ENCODE measurements around the gene GNAL.

The GNAL gene

DNA sequence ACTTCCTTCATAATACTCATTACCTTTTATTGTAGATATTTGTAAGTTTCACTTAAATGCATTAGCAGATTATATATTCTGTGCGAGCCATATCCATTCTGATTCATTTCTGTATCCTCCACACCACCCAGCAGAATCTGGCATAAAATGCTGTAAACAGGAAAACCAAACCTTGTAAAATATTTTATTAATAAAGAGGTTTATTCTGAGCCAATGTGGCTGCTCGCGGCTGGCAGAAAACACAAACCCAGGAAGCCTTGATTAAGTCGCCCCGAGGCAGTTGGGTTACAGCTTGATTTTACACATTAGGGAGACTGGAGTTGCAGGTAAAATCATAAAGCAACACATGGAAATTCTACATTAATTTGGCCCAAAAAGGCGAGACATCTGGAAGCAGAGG is 40.5 kb downstream of the GNAL start:
- no peak for DNase-seq

DNA sequence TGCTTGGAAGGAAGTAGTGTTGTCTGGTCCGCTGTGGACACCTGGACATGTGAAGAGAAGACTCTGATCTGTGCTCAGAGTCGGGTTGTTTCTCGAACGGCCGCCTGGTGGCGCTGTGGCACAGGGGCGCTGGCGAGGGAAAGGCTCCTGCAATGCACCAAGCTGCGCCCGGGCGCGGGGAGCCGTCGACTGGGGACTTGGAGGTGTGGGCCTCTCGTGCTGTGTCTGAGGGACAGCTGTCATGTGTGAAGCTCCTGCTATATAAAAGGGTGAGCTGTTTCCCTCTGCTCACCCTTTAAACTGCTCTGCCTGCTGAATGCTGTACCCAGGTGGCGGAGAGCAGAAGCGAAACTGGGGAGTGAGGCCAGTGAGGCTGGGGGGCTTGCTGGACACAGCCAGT is 44.0 kb downstream of the GNAL start:
- DNase-seq, result peak; percentile 40

DNA sequence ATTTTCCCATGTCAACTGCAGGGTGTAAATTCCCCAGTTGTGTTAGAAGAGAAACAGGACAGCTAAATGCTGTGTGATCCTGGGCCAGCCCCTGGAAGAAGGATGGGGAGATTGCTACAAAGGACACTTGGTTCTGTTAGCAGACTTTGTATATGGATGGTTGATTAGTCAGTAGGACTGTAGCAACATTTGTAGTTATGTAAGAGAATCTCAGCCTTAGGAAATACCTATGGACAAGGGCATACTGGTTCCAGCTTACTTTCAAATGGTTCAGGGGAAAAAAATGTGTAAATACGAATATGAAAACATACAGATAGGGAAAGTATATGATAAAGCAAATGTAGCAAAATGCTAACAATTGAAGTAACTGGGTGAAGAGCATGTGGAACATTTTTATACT is 47.6 kb downstream of the GNAL start:
- no peak for DNase-seq

DNA sequence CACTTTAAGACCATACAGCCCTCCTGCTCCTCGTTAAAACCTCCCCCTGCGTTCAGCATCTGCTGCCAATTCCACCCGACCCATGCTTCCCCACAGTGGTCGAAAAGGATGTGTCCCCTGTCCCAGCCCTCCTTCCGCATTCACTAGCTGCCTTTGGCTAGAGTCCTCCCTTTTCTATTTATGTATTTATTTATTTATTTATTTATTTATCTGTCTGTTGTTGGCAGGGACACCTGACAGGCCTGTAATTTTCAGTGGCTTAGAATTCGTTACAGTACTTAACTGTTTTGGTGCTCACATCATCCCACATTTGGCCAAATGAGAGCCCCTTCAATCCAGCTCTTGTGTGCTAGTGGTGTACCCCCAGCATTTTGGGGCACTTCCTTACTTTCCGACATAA is 50.8 kb downstream of the GNAL start:
- DNase-seq, result no peak

DNA sequence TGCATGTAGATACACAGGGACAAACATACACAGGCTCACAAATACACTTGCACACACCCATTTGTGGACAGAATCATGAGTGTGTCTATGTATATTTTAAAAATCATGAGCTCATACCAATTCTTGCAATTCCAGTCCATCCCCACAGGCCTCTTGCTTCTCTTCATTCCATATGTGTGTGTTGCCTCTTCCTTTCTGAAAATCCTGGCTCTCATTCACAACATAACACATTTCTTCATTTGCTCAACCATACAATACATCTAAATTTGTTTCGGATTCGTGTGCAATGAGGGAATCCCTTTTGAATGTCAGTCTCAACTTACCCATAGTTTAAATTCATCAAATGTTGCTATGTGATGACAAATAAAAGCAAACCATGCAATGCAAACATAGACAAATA is 51.4 kb downstream of the GNAL start:
- DNase-seq, result no peak

DNA sequence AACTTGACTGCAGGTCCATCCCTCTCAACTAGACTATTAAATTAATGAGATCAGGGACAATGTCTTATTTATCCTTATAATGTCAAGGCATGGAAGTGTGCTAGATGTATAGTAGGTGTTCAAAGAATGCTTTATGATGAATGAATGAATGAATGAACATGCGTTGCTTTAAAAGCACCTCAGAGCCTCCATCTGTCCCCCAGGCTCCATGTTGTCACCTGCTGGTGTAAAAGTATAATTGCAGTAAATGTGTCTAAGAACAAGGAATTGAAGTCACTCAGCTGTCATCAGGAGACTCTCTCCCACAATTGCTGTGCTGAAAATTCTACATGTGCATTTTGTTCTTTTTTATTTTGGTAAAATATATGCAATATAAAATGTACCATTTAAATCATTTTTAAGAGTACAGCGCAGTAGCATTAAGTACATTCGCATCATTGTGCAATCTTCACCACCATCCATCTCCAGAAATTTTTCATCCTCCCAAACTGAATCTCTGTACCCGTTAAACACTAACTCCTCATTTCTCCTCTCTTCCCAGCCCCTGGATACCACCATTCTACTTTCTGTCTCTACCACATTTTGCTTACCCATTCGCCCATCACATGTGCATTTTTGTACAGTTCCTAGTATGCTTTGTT is 52.6 kb downstream of the GNAL start:
- DNase-seq, result no peak

DNA sequence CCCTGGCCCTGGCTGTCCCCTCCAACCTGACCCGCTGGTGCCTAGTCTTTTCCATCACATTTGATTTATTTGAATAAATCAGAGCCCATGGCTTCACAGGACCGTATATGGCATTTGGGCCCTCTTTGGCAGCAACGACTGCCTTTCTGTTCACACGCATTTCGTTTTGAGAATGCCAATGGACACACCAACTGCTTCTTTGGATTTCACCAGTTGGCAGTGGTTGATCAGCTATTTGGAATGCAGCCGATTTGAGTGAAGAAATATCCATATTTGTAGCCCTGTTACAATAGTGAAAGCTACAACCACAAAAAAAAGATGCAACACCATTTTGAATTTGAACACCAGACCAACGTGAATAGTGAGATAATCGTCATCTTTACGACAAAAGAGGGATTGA is 56.5 kb downstream of the GNAL start:
- DNase-seq, result no peak

DNA sequence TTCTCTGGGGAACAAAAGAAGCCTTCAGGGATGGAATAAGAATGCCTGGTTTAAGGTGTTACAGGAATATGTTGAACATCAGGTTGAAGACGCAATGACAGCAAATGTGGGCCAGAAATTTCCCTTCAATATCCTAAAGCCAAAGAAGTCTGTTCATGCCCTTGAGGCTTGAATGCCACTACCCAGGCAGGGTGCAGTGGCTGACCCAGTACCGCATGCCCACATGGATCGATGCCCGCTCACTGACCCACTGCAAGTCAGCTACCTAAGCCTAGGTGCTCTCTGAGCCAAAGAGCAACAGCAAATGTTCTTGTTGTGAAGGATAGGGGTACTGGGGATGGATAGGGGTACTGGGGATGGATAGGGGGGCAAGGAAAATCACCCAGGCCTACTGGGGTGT is 58.2 kb downstream of the GNAL start:
- no peak for DNase-seq

DNA sequence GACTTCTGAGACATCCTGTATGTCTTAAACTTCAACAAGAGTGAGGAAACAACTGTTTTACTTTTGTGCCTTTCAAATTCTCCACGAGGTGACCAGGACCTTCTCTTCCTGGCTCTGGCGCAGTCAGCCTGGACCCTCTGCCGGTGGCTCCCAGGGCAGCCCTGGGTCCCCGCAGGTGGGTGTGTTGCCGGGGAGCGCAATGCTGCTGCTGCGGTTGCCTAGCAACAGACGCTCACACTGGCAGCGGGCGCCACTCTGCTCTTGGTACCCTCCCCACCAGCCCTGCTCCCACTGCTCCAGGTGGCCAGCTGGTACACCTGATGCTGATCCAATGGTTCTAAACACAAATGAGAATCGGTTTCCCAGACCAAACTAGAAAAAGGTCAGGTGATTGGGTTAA is 58.7 kb downstream of the GNAL start:
- no peak for DNase-seq

DNA sequence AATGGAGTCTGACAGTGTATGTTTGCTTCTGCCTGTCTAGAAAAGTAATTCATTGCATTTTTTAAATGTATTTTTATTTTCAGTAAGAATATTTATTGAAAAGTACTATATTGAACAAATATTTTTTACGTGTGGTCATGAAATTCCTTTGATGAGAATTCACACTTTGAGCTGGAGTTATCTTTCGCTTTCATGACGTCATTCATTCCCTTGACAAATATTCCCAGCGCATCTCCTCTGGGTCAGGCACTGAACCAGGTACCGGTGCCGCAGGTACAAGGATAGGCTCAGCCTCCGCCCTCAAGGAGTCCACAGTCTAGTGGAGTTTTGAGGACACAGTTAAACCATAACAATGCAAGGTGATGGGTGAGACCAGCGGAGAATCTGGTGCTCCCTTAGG is 60.2 kb downstream of the GNAL start:
- DNase-seq, result no peak

DNA sequence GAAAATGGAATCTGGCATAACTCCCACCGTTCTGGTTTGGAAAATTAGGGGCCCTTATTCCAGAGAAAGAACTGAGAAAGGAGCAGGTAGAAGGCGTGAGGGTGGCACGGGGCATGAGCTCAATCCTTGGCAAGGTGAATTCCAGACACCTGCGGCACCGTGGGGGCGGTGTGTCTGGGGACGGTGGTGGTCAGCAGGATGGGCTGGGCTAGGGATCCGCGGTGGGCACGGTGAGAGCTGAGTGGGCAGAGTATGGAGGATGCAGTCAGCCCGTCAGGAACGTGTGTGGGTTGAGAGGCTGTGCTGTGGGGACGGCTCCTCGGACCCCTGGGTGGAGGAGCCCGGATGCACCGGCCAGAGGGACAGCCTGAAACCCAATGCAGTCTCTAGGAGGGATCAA is 61.1 kb downstream of the GNAL start:
- DNase-seq, result no peak

DNA sequence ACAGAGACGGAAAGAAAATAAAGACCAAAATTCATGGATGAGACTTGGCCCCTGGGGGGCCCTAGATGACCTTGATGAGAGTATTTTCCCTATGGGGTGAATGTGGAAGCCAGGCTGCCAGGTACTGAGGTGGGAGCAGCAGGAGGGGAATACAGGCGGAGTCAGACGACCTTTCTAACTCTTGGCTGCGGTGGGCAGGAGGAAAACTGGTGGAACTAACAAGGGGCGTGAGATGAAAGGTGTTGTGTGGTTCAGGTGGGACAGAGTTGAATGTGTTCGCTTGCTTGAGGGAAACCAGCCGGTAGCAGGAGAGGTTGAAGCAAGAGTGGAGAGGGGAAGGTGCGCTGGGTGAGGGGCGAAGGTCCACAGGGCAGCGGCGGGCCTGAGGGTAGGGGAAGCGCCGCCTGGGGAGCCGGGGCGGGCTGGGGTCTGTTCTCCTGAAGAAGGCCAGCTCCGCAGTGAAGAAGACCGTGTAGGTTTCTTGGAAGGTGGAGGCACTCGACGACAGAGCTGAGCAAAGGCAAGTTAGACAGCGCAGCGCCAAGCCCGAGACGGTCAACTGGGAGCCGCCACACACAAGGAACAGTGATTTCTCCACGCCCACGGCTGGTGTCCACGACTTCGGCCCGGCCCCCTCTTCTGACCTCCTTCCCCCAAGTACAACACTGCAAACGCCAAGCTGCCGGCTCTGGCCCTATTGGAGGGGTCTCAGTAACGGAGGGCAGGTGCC is 61.7 kb downstream of the GNAL start:
- no peak for DNase-seq

DNA sequence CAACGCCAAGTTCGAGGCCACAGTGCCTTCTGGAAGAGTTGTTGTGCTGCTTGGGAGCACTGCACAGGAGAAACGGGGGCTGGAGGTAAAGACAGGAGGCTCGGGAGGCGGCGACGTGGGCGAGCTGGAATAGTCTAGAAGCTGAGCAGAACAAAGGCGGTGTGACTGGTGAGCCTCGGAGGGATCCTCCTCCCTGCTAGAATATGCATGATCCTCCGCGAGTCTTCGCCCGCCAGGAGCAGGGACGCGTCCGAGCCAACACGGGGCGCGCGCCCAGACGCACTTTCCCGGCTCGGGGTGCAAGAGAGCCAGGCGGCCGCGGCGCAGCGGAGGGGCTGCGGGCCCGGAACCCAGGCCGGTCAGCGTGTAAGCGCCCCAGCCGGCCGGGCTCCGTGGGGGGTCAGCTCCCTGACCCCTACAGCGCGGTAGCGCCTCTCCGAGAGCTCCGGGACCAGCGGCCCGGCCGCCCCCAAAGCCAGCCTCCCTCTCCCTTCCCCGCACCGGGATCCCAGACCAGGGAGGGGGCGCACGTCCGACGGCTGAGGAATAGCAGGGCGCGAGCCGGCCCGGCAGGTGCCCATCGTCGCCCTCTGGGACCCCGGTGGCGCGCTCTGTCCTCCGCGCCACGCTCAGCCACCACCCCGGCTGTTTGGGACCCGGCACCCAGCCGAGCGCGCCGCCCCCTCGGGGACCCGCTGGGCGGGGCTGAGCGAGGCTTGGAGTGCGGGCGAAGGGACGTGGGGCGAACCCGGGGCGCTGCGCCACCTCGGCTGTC is 62.5 kb downstream of the GNAL start:
- DNase-seq, result no peak

DNA sequence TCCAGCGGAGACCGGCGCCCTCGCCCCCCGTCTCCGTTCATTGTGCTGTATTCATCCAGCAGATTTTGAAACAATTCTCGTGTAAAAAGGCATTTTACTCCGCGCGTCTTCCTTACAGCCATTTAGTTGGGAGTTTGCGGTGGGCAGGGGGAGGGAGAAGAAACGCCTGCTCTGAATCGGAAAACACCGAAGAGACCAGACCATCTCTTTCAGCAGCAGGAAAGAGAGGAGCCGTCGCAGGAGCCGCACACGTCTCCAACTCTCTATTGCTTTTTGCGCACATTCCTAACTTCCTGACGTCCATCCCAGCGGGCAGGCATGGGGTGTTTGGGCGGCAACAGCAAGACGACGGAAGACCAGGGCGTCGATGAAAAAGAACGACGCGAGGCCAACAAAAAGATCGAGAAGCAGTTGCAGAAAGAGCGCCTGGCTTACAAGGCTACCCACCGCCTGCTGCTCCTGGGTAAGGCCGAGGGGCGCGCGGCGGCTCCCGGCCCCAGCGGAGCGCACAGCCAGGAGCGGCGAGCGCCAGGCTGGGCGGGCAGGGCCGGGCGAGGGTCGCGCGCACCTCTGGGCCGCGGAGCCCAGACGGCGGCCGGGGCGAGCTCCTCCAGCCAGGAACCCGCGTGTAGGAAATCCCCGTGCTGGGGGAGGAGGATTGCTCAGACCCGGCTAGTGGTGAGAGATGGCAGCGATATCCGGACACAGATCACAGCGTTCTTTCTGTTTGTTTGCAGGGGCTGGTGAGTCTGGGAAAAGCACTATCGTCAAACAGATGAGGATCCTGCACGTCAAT is 63.2 kb downstream of the GNAL start:
- DNase-seq, result no peak

DNA sequence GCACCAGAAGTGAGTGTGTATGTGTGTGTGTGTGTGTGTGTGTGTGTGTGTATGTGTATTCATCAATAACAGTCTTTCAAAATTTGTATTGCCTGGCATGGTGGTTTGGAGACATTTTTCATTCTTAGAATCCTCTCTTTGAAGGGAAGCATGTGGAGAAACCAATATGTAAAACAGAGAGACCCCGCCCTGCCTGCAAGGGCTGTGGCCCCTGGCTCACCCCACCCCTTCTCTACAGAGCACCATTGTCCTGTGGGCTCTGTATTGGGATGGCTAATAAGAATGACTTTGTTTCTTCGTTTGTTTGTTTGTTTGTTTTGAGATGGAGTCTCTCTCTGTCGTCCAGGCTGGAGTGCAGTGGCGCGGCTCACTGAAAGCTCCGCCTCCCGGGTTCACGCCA is 65.9 kb downstream of the GNAL start:
- no peak for DNase-seq

DNA sequence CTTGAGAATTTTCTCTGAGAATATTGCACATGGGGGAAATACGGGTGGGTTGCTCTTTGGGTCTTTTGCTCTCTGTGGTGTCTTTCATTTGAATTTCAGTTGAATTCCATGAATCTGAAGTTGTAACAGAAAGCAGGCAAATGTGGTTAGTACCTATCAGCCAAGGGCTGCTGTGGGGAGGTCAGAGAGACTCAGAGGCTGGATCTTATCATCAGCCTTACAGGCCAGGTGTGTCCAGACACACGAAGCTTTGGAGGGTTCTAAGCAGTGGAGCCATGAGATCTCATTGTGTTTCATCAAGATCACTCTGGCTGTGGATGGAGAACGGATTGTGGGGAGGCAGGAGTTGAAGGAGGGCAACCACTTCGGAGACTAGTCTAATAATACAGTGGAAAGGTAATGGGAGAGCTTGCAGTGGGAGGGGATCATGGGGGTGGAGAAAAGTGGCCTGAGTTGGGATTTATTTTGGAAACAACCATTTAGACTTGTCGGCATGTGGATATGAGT is 68.1 kb downstream of the GNAL start:
- no peak for DNase-seq

DNA sequence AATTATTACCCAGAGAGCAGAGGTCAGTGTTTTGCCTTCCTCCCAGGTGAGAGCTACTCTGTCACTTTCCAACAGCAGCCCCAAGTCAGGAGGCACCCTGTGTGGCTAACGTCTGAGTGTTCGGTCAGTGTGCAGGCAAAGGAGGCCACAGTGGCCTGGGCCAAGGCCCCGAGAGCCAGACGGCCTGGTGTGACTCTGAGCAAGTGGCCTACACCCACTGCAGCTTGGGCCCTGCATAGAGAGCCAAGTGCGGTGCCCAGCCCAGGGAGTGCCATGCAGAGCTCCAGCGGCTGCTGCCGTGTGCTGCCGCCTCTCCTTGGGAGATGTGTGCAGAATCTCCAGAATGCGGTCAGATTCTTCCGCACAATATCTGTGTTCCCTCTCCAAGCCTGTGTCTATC is 70.4 kb downstream of the GNAL start:
- no peak for DNase-seq

DNA sequence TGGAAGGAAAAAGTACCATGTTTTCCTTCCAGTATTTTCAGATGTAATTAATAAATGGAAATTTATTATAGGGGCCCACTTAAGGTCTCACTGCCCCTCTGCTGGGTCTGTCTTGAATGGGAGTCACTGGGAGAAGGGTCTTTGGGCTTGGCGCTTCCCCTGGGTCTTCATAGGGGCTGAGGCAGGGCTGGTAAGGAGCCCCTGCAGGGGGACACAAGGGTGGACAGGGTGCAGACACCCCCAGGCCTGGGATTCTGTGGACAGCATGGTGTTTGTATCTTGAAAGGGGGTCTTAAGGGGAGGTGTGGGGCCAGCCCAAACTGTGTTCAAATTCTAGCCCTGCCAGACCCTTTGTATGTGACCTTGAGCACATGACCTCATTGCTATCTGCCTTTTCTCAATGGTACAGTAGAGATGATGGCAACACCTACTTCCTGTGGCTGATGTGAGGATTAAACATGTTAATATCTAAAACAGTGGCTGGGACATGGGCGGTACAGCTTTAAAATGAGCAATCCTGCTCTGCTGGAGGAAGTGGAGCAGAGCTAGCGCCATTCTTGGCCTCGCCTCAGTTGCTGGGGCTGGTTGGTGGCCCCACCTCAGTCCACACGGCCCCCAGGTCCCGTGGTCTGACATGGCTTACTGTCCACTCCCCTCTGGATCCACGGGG is 71.6 kb downstream of the GNAL start:
- DNase-seq, result no peak

DNA sequence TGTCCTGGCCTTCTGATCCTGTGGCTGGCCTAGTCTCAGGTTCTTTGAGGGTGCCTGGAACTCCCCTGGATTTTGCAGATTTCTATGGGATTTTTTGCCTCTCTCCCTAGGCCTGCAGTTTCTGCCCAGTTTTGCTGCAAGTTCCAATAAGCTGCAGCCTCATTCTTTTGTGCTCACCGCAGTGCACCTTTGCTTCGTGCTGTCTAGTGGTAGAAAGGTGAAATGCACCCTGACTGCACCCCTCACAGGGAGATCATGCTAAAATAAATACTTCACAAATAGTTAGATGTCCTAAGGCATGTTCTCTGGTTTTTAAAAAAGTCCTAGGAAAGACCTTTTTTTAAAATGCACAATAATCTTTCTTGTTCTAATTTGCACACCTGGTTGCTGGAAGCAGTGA is 72.5 kb downstream of the GNAL start:
- no peak for DNase-seq

DNA sequence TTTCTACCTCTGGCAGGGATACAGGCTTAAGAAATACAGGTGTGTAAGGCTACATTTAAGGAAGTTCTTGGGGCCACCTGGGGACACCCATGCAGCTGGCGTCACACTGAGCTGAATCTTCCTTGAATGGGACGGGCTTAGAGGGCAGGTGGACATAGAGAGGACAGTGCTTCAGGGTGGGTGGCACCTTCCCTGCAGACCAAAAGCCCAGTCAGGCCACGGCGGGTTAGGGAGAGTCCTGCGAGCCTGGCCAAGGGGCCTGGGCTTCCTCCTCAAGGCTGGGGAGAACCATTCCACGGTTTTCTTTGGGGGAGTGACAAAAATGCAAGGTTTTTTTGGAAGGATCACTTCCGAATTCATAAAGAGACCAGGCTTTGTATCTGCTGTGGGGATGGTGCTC is 73.4 kb downstream of the GNAL start:
- no peak for DNase-seq

DNA sequence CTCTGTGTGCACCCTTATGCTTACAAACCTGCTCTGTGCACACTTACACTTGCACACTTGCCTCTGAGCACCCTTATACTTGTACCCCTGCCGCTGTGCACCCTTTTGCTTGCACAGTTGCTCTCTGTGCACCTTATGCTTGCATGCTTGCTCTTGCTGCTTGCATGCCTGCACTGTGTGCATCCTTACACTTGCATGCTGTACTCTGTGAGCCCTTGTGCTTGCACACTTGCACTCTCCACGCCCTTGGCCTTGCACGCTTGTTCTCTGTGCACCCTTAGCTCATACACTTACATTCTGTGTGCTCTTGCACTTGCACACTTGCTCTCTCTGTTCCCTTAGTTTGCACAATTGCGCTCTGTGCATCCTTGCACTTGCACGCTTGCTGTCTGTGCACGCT is 78.3 kb downstream of the GNAL start:
- no peak for DNase-seq

DNA sequence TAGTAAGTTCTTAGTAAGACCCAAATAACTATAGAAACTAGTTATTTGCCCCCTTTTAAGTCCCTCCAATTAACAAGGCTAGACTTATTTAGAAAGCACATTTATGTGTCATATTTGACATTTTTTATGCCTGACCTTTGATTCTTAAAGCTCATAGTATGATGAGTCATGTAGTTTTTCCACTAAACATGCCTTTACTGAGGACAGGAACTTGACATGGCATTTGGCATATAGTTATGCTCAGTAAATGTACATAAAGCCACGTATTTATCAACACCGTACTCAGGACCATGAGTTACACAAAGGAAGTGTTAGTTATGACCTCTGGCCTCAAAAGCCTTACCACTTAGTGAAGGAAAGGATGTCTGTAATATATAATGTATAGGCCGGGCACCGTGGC is 78.9 kb downstream of the GNAL start:
- DNase-seq, result peak; percentile 27

All from fibroblast of skin of right quadriceps (primary cell).